Vagina (tissue), 2 donors: ENCODE results near the gene ST6GALNAC6. TPM values are rescaled to one million over a fixed set of nuclear protein-coding genes. Genes with fewer than 3 reads are reported as not detected.

Experiments used
- DNase-seq, 2 donors: peaks; one replicate each; pipeline ENCODE4 v3.0.0-alpha.2; 2017; ENCODE audit errors: extremely low spot score in 2 of 2
- H3K27ac ChIP-seq: fragments of 200-600 bp; sonication (generic); one replicate; pipeline ENCODE4 v1.5.1; 2019
- H3K27me3 ChIP-seq: fragments of 200-600 bp; sonication (generic); one replicate; pipeline ENCODE4 v1.5.1; 2019
- H3K36me3 ChIP-seq, 2 donors: fragments of 200-600 bp; sonication (generic); one replicate each; pipeline ENCODE4 v1.5.1; 2017 to 2019
- H3K4me1 ChIP-seq: fragments of 200-600 bp; sonication (generic); one replicate; pipeline ENCODE4 v1.5.1; 2019
- H3K4me3 ChIP-seq, 2 donors: fragments of 200-600 bp; sonication (generic); 1 replicate in 1 of 2; 2 replicates in 1 of 2; pipeline ENCODE4 v1.5.1; 2016 to 2019
- H3K9me3 ChIP-seq: fragments of 200-600 bp; sonication (generic); one replicate; pipeline ENCODE4 v1.5.1; 2019
- POLR2A ChIP-seq, 2 donors: fragments of 450-650 bp; IDR thresholded peaks; one replicate each; pipeline ENCODE4 v1.6.1; 2017; ENCODE audit warnings: antibody characterized with exemption in 2 of 2, mild to moderate bottlenecking in 2 of 2, moderate library complexity in 2 of 2
- POLR2AphosphoS5 ChIP-seq, 2 donors: sonication (generic); formaldehyde crosslinking; IDR thresholded peaks; one replicate each; pipeline ENCODE4 v1.9.0; 2017; ENCODE audit warnings: antibody characterized with exemption in 2 of 2, mild to moderate bottlenecking in 2 of 2, low read depth in 1 of 2; ENCODE audit not compliant: insufficient read depth in 1 of 2
- intact Hi-C: fragments of 100-400 bp; cut with DNase I; formaldehyde crosslinking; loops from one replicate; pipeline ENCODE4 v1.15.1; 2023
- total RNA-seq: library from RNA; depleted of rRNA; stranded (reverse); fragments of >200 nt; gene quantifications from one replicate; pipeline ENCODE4 v1.2.3, GENCODE V29; 2016
- TF ChIP-seq, protein P1 (sequence below), 3 experiments: fragments of 450-650 bp in 2 of 3; fragments of 200-600 bp in 1 of 3; sonication (generic) in 1 of 3; IDR thresholded peaks; one replicate each; pipeline ENCODE4 v1.5.1; 2017 to 2019; ENCODE audit warnings: antibody characterized with exemption in 3 of 3, mild to moderate bottlenecking in 2 of 3, moderate library complexity in 2 of 3

Gene ST6GALNAC6
- total RNA-seq, 1 donor from 2014 or later, result 108 TPM

DNA sequence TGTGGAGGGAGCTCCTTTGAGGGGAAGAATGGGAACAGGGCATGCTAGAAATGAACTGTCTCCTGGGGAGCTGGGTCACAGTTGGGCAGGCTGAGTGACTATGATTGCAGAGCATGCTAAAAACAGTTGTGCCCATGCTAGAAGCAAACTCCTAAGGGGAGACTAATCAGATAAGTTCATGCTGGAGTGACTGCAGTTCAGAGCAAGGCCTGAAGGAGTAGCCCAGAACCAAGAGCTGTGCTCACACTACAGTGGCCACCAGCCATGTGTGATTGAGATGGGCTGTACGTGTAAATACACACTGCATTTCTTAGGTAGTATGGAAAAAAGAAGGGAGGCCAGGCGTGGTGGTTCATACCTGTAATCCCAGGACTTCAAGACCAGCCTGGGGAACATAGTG is 11.6 kb downstream of the ST6GALNAC6 start:
- Histone ChIP-seq H3K4me1 (no peaks in the 10 kb centered on the region), H3K9me3 (no peaks in the 10 kb centered on the region), H3K27me3 (no peaks in the 10 kb centered on the region), H3K4me3 (no peak overlapping the region), H3K27ac (no peak overlapping the region), H3K36me3 (peaks cover 5 to 69% of the 10 kb centered on the region in 2 donors)
- no peak for DNase-seq
- no peak for TF ChIP-seq POLR2A (IDR thresholded peaks at IDR 0.05)
- no peak for TF ChIP-seq POLR2AphosphoS5 (IDR thresholded peaks at IDR 0.05; ENCODE audit: insufficient read depth in 1 of 2, low read depth in 1 of 2)
- TF ChIP-seq, protein P1, sequence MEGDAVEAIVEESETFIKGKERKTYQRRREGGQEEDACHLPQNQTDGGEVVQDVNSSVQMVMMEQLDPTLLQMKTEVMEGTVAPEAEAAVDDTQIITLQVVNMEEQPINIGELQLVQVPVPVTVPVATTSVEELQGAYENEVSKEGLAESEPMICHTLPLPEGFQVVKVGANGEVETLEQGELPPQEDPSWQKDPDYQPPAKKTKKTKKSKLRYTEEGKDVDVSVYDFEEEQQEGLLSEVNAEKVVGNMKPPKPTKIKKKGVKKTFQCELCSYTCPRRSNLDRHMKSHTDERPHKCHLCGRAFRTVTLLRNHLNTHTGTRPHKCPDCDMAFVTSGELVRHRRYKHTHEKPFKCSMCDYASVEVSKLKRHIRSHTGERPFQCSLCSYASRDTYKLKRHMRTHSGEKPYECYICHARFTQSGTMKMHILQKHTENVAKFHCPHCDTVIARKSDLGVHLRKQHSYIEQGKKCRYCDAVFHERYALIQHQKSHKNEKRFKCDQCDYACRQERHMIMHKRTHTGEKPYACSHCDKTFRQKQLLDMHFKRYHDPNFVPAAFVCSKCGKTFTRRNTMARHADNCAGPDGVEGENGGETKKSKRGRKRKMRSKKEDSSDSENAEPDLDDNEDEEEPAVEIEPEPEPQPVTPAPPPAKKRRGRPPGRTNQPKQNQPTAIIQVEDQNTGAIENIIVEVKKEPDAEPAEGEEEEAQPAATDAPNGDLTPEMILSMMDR (IDR thresholded peaks at IDR 0.05), result no peak
- intact Hi-C loops, result no loop called here

DNA sequence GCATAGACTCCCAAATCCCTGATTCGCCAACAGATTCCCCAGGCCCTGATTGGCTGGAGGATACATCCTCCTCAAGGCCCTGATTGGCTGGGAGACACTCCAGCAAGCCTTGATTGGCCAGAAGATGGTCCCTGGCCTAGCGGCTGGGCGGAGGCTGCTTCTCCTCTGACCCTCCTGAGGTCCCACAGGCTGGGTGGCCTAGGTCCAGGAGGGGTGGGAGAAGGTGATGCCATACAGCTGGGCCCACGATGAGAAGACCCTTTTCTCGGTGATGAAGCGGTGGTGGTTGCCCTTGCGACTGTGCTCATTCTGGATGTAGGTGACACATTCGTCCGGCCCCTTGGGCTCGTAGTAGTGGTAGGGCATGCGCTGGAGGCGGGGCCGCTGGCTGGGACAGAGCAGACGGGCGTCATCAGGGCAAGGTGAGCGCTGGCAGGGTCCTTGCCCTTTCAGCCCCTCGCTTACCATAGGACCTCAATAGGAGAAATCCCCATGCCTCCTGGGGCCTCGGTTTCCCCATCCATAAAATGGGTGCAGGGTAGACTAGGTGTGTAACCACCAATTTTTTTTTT is 12.9 kb downstream of the ST6GALNAC6 start:
- intact Hi-C loops, result no loop called here
- no peak for DNase-seq
- H3K27me3 ChIP-seq, result no peaks in the 10 kb centered on the region
- no peaks in the 10 kb centered on the region for H3K4me1 ChIP-seq
- TF ChIP-seq POLR2AphosphoS5 (IDR thresholded peaks at IDR 0.05; ENCODE audit: insufficient read depth in 1 of 2, low read depth in 1 of 2), result no peak
- H3K36me3 ChIP-seq, result peaks cover 0 to 61% of the 10 kb centered on the region in 2 donors
- no peaks in the 10 kb centered on the region for H3K9me3 ChIP-seq
- no peak overlapping the region for H3K27ac ChIP-seq
- H3K4me3 ChIP-seq, result no peak overlapping the region

DNA sequence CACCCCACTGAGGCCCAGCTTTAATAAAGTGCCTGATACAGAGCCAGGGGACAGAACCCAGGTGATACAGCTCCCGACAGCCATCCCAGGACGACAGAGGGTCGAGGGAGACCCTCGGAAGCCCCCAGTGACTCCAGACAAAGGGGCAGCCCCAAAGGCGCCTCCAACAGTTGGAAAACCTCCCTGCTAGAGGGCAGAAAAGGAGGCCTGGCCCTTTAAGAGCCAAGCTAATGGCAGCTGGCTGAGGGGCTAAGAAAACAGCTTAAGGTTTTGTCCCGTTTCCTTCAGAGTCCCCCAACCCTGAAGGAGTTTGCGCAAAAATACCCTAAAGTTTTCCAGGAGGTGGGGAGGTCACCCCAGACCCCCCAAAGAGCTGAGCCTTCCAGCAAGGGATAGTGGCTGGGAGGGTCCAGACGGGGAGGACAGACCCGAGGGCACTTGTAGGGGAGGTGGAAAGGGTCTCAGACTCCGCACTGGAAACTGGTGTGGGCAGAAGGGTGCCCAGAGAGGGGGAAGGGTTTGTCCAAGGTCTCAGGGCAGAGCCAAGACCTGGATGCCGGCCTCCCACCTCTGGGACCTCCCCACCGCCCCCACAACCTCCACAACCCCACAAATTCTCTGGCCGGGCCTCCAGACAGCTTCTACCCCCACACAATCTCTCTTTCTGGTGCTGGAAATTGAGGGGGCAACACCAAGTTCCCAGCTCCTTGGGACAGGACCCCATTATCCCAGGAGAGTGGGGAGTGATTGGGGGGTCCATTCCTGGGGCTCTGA is 13.7 kb downstream of the ST6GALNAC6 start:
- DNase-seq, result no peak
- Histone ChIP-seq H3K27ac (no peak overlapping the region), H3K4me1 (no peaks in the 10 kb centered on the region), H3K4me3 (no peak overlapping the region), H3K9me3 (no peaks in the 10 kb centered on the region), H3K36me3 (peaks cover 0 to 55% of the 10 kb centered on the region in 2 donors), H3K27me3 (no peaks in the 10 kb centered on the region)
- TF ChIP-seq POLR2A (IDR thresholded peaks at IDR 0.05) (no peak), POLR2AphosphoS5 (IDR thresholded peaks at IDR 0.05; ENCODE audit: insufficient read depth in 1 of 2, low read depth in 1 of 2) (no peak)
- TF ChIP-seq, protein P1 (IDR thresholded peaks at IDR 0.05), result no peak
- intact Hi-C loops, result no loop called here

DNA sequence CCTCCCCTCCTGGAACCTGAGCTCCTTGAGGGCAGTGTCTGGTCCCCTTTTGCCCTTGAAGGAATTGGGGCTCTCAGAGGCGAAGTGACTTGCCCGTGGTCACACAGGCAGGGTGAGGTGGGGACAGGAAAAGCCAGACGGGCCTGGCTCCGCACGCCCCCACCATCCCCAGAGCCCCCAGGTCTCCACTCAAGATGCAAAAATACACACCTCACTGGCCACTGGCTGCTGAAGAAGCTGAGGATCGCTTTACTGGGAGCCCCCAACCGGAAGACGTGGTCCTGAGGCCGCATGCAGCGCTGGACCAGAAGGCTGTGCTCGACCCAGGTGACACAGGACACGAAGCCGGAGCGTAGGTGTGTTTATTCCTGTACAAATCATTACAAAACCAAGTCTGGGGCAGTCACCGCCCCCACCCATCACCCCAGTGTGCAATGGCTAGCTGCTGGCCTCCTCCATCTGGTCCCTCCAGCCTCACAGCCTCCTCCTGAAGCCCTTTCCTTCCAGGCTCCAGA is 14.4 kb downstream of the ST6GALNAC6 start:
- Histone ChIP-seq H3K36me3 (peaks cover 0 to 49% of the 10 kb centered on the region in 2 donors), H3K27ac (no peak overlapping the region), H3K4me1 (no peaks in the 10 kb centered on the region), H3K27me3 (no peaks in the 10 kb centered on the region), H3K9me3 (no peaks in the 10 kb centered on the region), H3K4me3 (no peak overlapping the region)
- TF ChIP-seq POLR2AphosphoS5 (IDR thresholded peaks at IDR 0.05; ENCODE audit: insufficient read depth in 1 of 2, low read depth in 1 of 2) (no peak), POLR2A (IDR thresholded peaks at IDR 0.05) (no peak)
- TF ChIP-seq, protein P1 (IDR thresholded peaks at IDR 0.05), result no peak
- intact Hi-C loops, result no loop called here
- DNase-seq, result no peak

DNA sequence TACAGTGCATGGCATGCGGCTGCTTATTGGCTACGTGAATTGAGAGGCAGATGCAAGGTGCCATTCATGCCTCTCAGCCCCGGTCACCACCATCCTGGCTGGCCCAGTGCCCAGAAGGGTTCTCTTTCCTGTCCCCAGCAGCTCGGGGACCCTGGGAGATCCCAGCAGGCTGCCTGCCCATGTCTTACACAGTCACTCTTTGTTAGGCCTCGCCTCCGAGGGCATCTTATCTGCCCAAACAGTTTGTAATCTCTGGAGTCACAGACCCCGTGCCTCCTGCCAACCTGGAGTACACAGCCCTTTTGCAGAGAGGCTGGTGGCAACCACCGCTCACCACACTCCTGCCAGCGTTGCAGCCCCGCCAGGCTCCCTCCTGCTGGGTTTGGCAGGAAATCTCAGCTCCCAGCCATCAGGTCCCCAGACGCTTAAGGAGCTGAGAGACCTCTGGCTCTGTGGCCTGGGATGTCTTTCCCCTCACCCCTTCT is 14.9 kb downstream of the ST6GALNAC6 start:
- Histone ChIP-seq H3K27ac (no peak overlapping the region), H3K9me3 (no peaks in the 10 kb centered on the region), H3K4me3 (no peak overlapping the region), H3K4me1 (no peaks in the 10 kb centered on the region), H3K27me3 (no peaks in the 10 kb centered on the region), H3K36me3 (peaks cover 0 to 43% of the 10 kb centered on the region in 2 donors)
- TF ChIP-seq POLR2A (IDR thresholded peaks at IDR 0.05), result no peak
- TF ChIP-seq, protein P1 (IDR thresholded peaks at IDR 0.05), result no peak
- TF ChIP-seq POLR2AphosphoS5 (IDR thresholded peaks at IDR 0.05; ENCODE audit: insufficient read depth in 1 of 2, low read depth in 1 of 2), result no peak
- DNase-seq, result no peak
- intact Hi-C loops, result no loop called here
